ENCODE data around the gene CD38. TPM values are rescaled to one million over a fixed set of nuclear protein-coding genes. Genes with fewer than 3 reads are reported as not detected.

The CD38 gene
- total and polyA plus RNA-seq, 7 donors = 1.2 to 11.4 (median 2.2) TPM

GRCh38 chr4:15897577-15897976, 119.4 kb downstream of the CD38 start:
- intact Hi-C loops (cut with DNase I) = no loop called here
- WGBS, 2 donors = 58 to 90% methylated on average over 2 of the region's 2 CpGs
- Histone ChIP-seq H3K36me3 (no peaks in the 10 kb centered on the region), H3K4me1 (peaks cover 0 to 25% (median 7%) of the 10 kb centered on the region in 4 donors), H3K27me3 (no peaks in the 10 kb centered on the region), H3K4me3 (no peak overlapping the region), H3K9me3 (no peaks in the 10 kb centered on the region), H3K27ac (no peak overlapping the region)
- DNase-seq = no peak
- no peak for TF ChIP-seq POLR2AphosphoS5 (IDR thresholded peaks at IDR 0.05)
- no peak for TF ChIP-seq POLR2A (IDR thresholded peaks at IDR 0.05)
- TF ChIP-seq EP300 (IDR thresholded peaks at IDR 0.05) = no peak
- TF ChIP-seq CTCF (IDR thresholded peaks at IDR 0.05) = no peak

- no peak overlapping the region for H3K4me3 ChIP-seq
- intact Hi-C loops (cut with DNase I) = no loop called here
- no peak for TF ChIP-seq CTCF (IDR thresholded peaks at IDR 0.05)
- no peak for TF ChIP-seq EP300 (IDR thresholded peaks at IDR 0.05)
- TF ChIP-seq POLR2AphosphoS5 (IDR thresholded peaks at IDR 0.05) = no peak
- no peak for TF ChIP-seq POLR2A (IDR thresholded peaks at IDR 0.05)
- DNase-seq = no peak
- no peaks in the 10 kb centered on the region for H3K36me3 ChIP-seq
- H3K27ac ChIP-seq = no peak overlapping the region
- no peaks in the 10 kb centered on the region for H3K9me3 ChIP-seq
- H3K4me1 ChIP-seq = peaks cover 0 to 17% (median 4%) of the 10 kb centered on the region in 4 donors
- no peaks in the 10 kb centered on the region for H3K27me3 ChIP-seq
Observed at GRCh38 chr4:15898902-15899301, 120.8 kb downstream of the CD38 start.

- peaks cover 0 to 10% (median under 1%) of the 10 kb centered on the region in 4 donors for H3K4me1 ChIP-seq
- no peaks in the 10 kb centered on the region for H3K36me3 ChIP-seq
- H3K27ac ChIP-seq = no peak overlapping the region
- H3K27me3 ChIP-seq = no peaks in the 10 kb centered on the region
- no peak for DNase-seq
- no peaks in the 10 kb centered on the region for H3K9me3 ChIP-seq
- 90 to 100% methylated on average over 1 of the region's 1 CpG for WGBS, 2 donors
- intact Hi-C loops (cut with DNase I) = no loop called here
- TF ChIP-seq CTCF (IDR thresholded peaks at IDR 0.05) (no peak), POLR2AphosphoS5 (IDR thresholded peaks at IDR 0.05) (no peak)
- H3K4me3 ChIP-seq = no peak overlapping the region
Observed at GRCh38 chr4:15899511-15899910, 121.4 kb downstream of the CD38 start.

GRCh38 chr4:15901007-15901406, 122.9 kb downstream of the CD38 start:
- Histone ChIP-seq H3K36me3 (no peaks in the 10 kb centered on the region), H3K27ac (no peak overlapping the region), H3K4me1 (peaks cover 0 to 4% (median 0%) of the 10 kb centered on the region in 4 donors), H3K27me3 (no peaks in the 10 kb centered on the region), H3K9me3 (no peaks in the 10 kb centered on the region), H3K4me3 (no peak overlapping the region)
- 91% methylated on average over 3 of the region's 3 CpGs for WGBS, 2 donors
- TF ChIP-seq EP300 (IDR thresholded peaks at IDR 0.05) (no peak), POLR2A (IDR thresholded peaks at IDR 0.05) (no peak), CTCF (IDR thresholded peaks at IDR 0.05) (no peak), POLR2AphosphoS5 (IDR thresholded peaks at IDR 0.05) (no peak)
- intact Hi-C loops (cut with DNase I) = no loop called here
- DNase-seq = no peak

GRCh38 chr4:15901998-15902397, 123.9 kb downstream of the CD38 start:
- Histone ChIP-seq H3K9me3 (no peaks in the 10 kb centered on the region), H3K4me1 (peaks cover 0 to 14% (median 0%) of the 10 kb centered on the region in 4 donors), H3K36me3 (no peaks in the 10 kb centered on the region), H3K27me3 (no peaks in the 10 kb centered on the region), H3K27ac (no peak overlapping the region), H3K4me3 (no peak overlapping the region)
- DNase-seq = no peak
- TF ChIP-seq CTCF (IDR thresholded peaks at IDR 0.05) (no peak), POLR2A (IDR thresholded peaks at IDR 0.05) (no peak), POLR2AphosphoS5 (IDR thresholded peaks at IDR 0.05) (no peak), EP300 (IDR thresholded peaks at IDR 0.05) (no peak)
- WGBS, 2 donors = 56 to 91% methylated on average over 2 of the region's 2 CpGs
- intact Hi-C loops (cut with DNase I) = no loop called here

Measured in sigmoid colon (tissue), 7 donors.